HepG2 (cell line): Measurements from ENCODE around the gene HNRNPF. TPM values are rescaled to one million over a fixed set of nuclear protein-coding genes. Genes with fewer than 3 reads are reported as not detected.

Source experiments
- CEBPB ChIP-seq: IDR thresholded peaks from 2 replicates; pipeline ENCODE4 v1.6.1; 2011; ENCODE audit warnings: low read depth, low read length, improper control_type of control experiment, borderline replicate concordance
- CEBPG ChIP-seq: IDR thresholded peaks from 2 replicates; pipeline ENCODE4 v1.6.1; 2016
- FOXJ3 ChIP-seq: sonication (generic); formaldehyde crosslinking; IDR thresholded peaks from 2 replicates; pipeline ENCODE4 v1.4.0; 2020; ENCODE audit warnings: missing genetic modification reagents, mild to moderate bottlenecking, borderline replicate concordance
- FOXO4 ChIP-seq: sonication (generic); formaldehyde crosslinking; conservative IDR thresholded peaks from 2 replicates; pipeline ENCODE4 v1.8.1; 2023; ENCODE audit warnings: missing genetic modification reagents
- GMEB1 ChIP-seq: sonication (generic); formaldehyde crosslinking; IDR thresholded peaks from 2 replicates; pipeline ENCODE4 v1.5.1; 2020; ENCODE audit warnings: missing genetic modification reagents, mild to moderate bottlenecking, borderline replicate concordance
- IKZF4 ChIP-seq: sonication (generic); formaldehyde crosslinking; IDR thresholded peaks from 2 replicates; pipeline ENCODE4 v1.5.1; 2020; ENCODE audit warnings: borderline replicate concordance, mild to moderate bottlenecking, low read depth, missing genetic modification reagents; ENCODE audit errors: not compliant biosample characterization
- JUN ChIP-seq: sonication (generic); formaldehyde crosslinking; IDR thresholded peaks from 2 replicates; pipeline ENCODE4 v1.4.0; 2020; ENCODE audit warnings: mild to moderate bottlenecking, missing genetic modification reagents
- KLF12 ChIP-seq: sonication (generic); formaldehyde crosslinking; IDR thresholded peaks from 2 replicates; pipeline ENCODE4 v1.4.0; 2020; ENCODE audit warnings: missing genetic modification reagents, borderline replicate concordance
- PAF1 ChIP-seq: IDR thresholded peaks from 2 replicates; pipeline ENCODE4 v1.6.1; 2016; ENCODE audit warnings: missing genetic modification reagents, missing compliant biosample characterization
- POLR2A ChIP-seq, 2 experiments: IDR thresholded peaks; 2 replicates each; pipeline ENCODE4 v1.6.1; 2011; ENCODE audit warnings: low read depth in 2 of 2, low read length in 2 of 2, mild to moderate bottlenecking in 1 of 2, moderate library complexity in 1 of 2; ENCODE audit not compliant: insufficient read depth in 1 of 2
- RFXAP ChIP-seq: sonication (generic); formaldehyde crosslinking; IDR thresholded peaks from 2 replicates; pipeline ENCODE4 v1.4.0; 2020; ENCODE audit warnings: missing genetic modification reagents, borderline replicate concordance
- SETDB1 ChIP-seq: sonication (generic); formaldehyde crosslinking; IDR thresholded peaks from 2 replicates; pipeline ENCODE4 v1.5.1; 2020; ENCODE audit warnings: missing genetic modification reagents, mild to moderate bottlenecking, borderline replicate concordance
- ZBTB21 ChIP-seq: sonication (generic); formaldehyde crosslinking; IDR thresholded peaks from 2 replicates; pipeline ENCODE4 v1.4.0; 2020; ENCODE audit warnings: missing genetic modification reagents
- ZFP1 ChIP-seq: IDR thresholded peaks from 2 replicates; pipeline ENCODE4 v1.6.1; 2016
- ZNF275 ChIP-seq: sonication (generic); formaldehyde crosslinking; IDR thresholded peaks from 2 replicates; pipeline ENCODE4 v1.8.0; 2022; ENCODE audit warnings: missing genetic modification reagents, mild to moderate bottlenecking, inconsistent platforms, borderline replicate concordance
- ZNF3 ChIP-seq: IDR thresholded peaks from 2 replicates; pipeline ENCODE4 v1.7.0; 2017; ENCODE audit warnings: inconsistent platforms
- ZNF441 ChIP-seq: sonication (generic); formaldehyde crosslinking; IDR thresholded peaks from 2 replicates; pipeline ENCODE4 v1.7.0; 2021; ENCODE audit warnings: missing genetic modification reagents, borderline replicate concordance
- ZSCAN20 ChIP-seq: sonication (generic); formaldehyde crosslinking; IDR thresholded peaks from 2 replicates; pipeline ENCODE4 v1.4.0; 2020; ENCODE audit warnings: missing genetic modification reagents, mild to moderate bottlenecking, borderline replicate concordance
- ZSCAN25 ChIP-seq: sonication (generic); formaldehyde crosslinking; IDR thresholded peaks from 2 replicates; pipeline ENCODE4 v1.8.0; 2022; ENCODE audit warnings: mild to moderate bottlenecking, missing genetic modification reagents
- ZSCAN31 ChIP-seq: sonication (generic); formaldehyde crosslinking; IDR thresholded peaks from 2 replicates; pipeline ENCODE4 v1.5.0; 2020; ENCODE audit warnings: low read depth, mild to moderate bottlenecking, missing genetic modification reagents
- polyA plus RNA-seq, 8 experiments: library from polyadenylated mRNA; depleted of rRNA in 3 of 8; stranded (reverse) in 7 of 8; unstranded in 1 of 8; fragments of >200 nt; fragmentation: Illumina TruSeq in 4 of 8; extraction: Trizol in 4 of 8; gene quantifications; 2 replicates each; pipeline versions ENCODE4 v1.2.1 to v1.2.3, GENCODE V29; 2011 to 2016; ENCODE audit warnings: low read depth in 4 of 8, missing spikeins in 1 of 8, mixed read lengths in 1 of 8; ENCODE audit not compliant: insufficient read depth in 1 of 8
- total RNA-seq, 5 experiments: library from RNA; depleted of rRNA; stranded (reverse); fragments of >200 nt; fragmentation: Illumina TruSeq; extraction: Trizol; gene quantifications; 2 replicates each; pipeline ENCODE4 v1.2.3, GENCODE V29; 2016; ENCODE audit warnings: low read depth in 1 of 5

Gene HNRNPF
- total and polyA plus RNA-seq, 2 of the 13 experiments (the other 11 are each of a cell fraction or from before 2014, with no cell fraction given) = 166 to 308 TPM

GRCh38 chr10:43408710-43409384, at the start of gene HNRNPF (continued):
- TF ChIP-seq FOXO4 (CRISPR knock-in tag) (no peak), ZBTB21 (peak; percentile 74), CEBPB (no peak), ZNF3 (CRISPR knock-in tag) (no peak), GMEB1 (CRISPR knock-in tag) (peak; percentile 97), KLF12 (CRISPR knock-in tag) (peak; percentile 78; the same call in 1 of the 2 replicates), SETDB1 (CRISPR knock-in tag) (no peak), RFXAP (CRISPR knock-in tag) (peak; percentile 82; the same call in 1 of the 2 replicates), FOXJ3 (CRISPR knock-in tag) (peak; percentile 30; the same call in 1 of the 2 replicates), CEBPG (CRISPR knock-in tag) (no peak), ZFP1 (CRISPR knock-in tag) (no peak), ZNF275 (peak; percentile 76; the same call in 1 of the 2 replicates), ZSCAN31 (peak; percentile 75; the same call in 1 of the 2 replicates), ZSCAN20 (CRISPR knock-in tag) (peak; percentile 84; the same call in 1 of the 2 replicates), JUN (0 out of 2 replicates have a peak, but pooled peaks have one; percentile 26), ZNF441 (CRISPR knock-in tag) (no peak; the same call in 1 of the 2 replicates), ZSCAN25 (CRISPR knock-in tag) (peak; percentile 48; the same call in 1 of the 2 replicates), PAF1 (no peak), POLR2A (IDR thresholded peaks at IDR 0.05; ENCODE audit: insufficient read depth in 1 of 2, low read depth in 2 of 2, low read length in 2 of 2) (peak in 1 of 2 experiments; percentile 82; a peak in 3 of 4 replicates), IKZF4 (CRISPR knock-in tag) (no peak)
